ENCODE data around the gene YY1. TPM values are rescaled to one million over a fixed set of nuclear protein-coding genes. Genes with fewer than 3 reads are reported as not detected.

Gene YY1
- total and polyA plus RNA-seq, 2 experiments from 2014 or later, result 88.2 to 128 TPM

DNA sequence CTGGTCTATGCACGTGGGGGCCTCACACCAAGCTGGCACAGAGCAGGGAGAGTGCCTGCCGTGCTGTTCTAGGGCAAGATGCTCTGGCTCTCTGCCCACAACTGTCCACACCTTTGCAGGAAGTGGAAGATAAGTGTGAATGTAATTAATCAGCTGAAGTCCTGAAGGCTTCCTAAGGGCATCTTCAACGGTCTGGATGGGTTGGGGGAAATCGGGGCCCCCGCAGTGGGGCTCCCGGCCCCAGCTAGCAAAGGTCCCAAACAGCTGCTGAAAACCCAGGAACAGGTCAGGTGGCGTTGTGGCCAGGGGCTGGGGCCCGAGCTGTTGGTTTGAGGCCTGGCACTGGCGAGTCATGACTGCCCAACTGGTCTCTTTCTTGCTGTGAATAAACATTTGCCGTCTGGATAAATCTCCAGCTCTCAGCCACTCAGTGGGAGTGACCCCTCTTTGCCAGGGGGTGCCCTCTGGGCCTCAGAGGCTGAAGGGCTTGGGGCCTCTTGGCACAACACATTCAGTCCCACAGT, 74.0 kb downstream of the YY1 start (continued):
- no peak for TF ChIP-seq CTCF (conservative IDR thresholded peaks at IDR 0.05; ENCODE audit: low read depth in 2 of 2)
- TF ChIP-seq, protein P1, sequence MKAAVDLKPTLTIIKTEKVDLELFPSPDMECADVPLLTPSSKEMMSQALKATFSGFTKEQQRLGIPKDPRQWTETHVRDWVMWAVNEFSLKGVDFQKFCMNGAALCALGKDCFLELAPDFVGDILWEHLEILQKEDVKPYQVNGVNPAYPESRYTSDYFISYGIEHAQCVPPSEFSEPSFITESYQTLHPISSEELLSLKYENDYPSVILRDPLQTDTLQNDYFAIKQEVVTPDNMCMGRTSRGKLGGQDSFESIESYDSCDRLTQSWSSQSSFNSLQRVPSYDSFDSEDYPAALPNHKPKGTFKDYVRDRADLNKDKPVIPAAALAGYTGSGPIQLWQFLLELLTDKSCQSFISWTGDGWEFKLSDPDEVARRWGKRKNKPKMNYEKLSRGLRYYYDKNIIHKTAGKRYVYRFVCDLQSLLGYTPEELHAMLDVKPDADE (IDR thresholded peaks at IDR 0.05), result no peak

DNA sequence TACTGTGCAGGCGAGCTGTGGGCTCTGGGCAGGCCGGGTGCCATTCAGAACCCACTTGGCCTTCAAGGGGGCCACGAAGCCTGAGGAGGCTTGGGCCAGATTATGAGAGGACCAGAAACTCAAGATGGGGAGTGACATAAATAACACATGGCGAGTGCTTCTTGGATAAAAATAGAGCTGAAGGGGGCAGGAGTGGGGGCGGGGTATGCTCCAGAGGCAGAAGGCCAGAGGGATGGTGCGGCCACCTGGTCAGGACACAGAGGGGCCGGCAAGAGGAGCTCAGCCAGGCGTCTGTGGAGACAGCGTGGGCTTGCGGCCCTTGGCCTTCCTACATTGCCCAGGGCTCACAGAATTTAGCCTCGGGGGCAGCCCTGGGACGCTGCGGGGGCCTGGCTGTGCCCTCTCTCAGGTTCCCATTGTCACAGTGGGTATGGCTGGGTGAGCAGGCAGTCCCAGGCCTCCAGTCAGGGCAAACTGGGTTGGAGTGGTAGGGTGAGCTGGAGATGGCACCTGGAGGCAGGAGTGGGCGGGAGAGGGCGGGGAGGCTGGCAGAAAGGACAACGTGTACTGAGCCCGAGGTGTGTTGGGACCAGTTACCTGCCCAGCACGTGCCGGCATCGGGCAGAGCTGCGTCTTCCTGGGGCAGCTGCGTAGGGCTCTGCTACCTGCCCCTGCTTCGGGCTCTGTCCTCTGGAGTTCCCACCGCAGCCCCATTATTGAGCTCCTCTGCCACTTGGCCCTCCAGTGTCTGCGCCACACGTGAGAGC, 74.7 kb downstream of the YY1 start:
- peaks cover 7% of the 10 kb centered on the region; the same call in 1 of the 2 replicates for H3F3A ChIP-seq (replicated peaks; ENCODE audit: low read depth)
- H3K9me2 ChIP-seq (ENCODE audit: insufficient read depth), result no peaks in the 10 kb centered on the region
- no peak overlapping the region for H3K4me2 ChIP-seq
- Mint-ChIP-seq H3K27me3 (ENCODE audit: insufficient read depth, low read depth, poor library complexity) (peaks cover 13% of the 10 kb centered on the region), H3K27ac (peak overlapping the region; percentile 43; the same call in 1 of the 2 replicates), H3K36me3 (ENCODE audit: low read depth) (no peaks in the 10 kb centered on the region), H3K4me1 (peaks cover 32% of the 10 kb centered on the region), H3K9me3 (no peaks in the 10 kb centered on the region), H3K4me3 (no peak overlapping the region)
- no peaks in the 10 kb centered on the region for H3K27me3 ChIP-seq (ENCODE audit: insufficient read depth)
- H3K4me1 ChIP-seq (ENCODE audit: insufficient read depth), result peaks cover 4% of the 10 kb centered on the region
- H3K27ac ChIP-seq (ENCODE audit: low read depth), result no peak overlapping the region
- no peaks in the 10 kb centered on the region for H3K36me3 ChIP-seq (ENCODE audit: insufficient read depth)
- no peak for TF ChIP-seq EZH2phosphoT487 (IDR thresholded peaks at IDR 0.05; ENCODE audit: unreplicated experiment)
- no peak for TF ChIP-seq STAT1 (IDR thresholded peaks at IDR 0.05; ENCODE audit: unreplicated experiment)
- no peak for TF ChIP-seq ZNF114 (CRISPR knock-in tag; IDR thresholded peaks at IDR 0.05)
- TF ChIP-seq, protein P1 (IDR thresholded peaks at IDR 0.05), result no peak
- no peak for TF ChIP-seq CREB1 (CRISPR knock-in tag; IDR thresholded peaks at IDR 0.05; ENCODE audit: low read depth)
- no peak for TF ChIP-seq CTCF (conservative IDR thresholded peaks at IDR 0.05; ENCODE audit: low read depth in 2 of 2)
- no peak for DNase-seq (ENCODE audit: low spot score)
- no peaks in the 10 kb centered on the region for H3K79me2 ChIP-seq (replicated peaks; ENCODE audit: insufficient read depth)
- H3K4me3 ChIP-seq, result no peak overlapping the region
- H4K20me1 ChIP-seq (replicated peaks; ENCODE audit: insufficient read depth), result no peaks in the 10 kb centered on the region; the same call in 1 of the 2 replicates
- no peak overlapping the region for H2AFZ ChIP-seq
- no peak for ATAC-seq
